ENCODE data around the gene PCP4.

PCP4 gene

DNA sequence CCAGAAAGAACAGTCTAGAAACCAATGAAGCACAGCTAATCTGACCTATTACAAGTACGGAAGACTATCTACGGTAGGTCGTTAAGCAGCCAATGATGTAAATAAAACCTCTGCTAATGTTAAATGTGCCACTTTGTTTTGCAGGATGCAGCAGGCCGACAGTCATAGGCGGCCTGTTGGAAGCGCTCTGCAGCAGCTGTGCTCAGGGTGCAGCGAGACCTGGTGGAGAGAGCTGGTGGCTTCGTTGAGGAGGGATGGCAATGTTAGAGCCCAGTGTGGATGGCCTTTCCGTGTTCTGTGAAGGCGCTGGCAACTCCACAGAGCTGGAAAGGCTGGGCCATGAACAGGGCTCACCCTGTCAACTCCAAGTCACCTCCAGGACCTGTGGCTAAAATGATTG, 87.3 kb downstream of the PCP4 start:
- no peak overlapping the region for H3K27ac ChIP-seq (ENCODE audit: low read depth, low read length)
- H3K4me3 ChIP-seq (ENCODE audit: low read depth, low read length) = no peak overlapping the region
- no peak overlapping the region for H3K9ac ChIP-seq (ENCODE audit: low read length)

DNA sequence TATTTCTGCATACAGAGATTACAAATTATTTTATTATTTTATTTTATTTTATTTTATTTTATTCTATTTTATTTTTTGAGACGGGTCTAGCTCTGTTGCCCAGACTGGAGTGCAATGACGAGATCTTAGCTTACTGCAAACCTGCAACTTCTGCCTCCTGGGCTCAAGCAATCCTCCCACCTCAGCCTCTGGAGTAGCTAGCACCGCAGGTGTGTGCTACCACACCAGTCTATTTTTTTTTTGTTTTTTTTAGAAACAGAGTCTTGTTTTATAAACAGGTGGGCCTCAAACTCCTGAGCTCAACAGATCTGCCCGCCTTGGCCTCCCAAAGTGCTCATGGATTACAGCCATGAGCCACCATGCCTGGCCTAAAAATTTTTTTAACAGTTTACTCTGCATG, 88.1 kb downstream of the PCP4 start:
- Histone ChIP-seq H3K4me3 (ENCODE audit: low read depth, low read length) (no peak overlapping the region), H3K9me3 (ENCODE audit: control insufficient read depth, insufficient read depth, low read depth, low read length) (peaks cover 11% of the 10 kb centered on the region), H3K4me1 (ENCODE audit: control insufficient read depth, insufficient read depth, low read length) (peaks cover 14% of the 10 kb centered on the region), H3K27ac (ENCODE audit: low read depth, low read length) (no peak overlapping the region), H3K36me3 (ENCODE audit: control insufficient read depth, insufficient read depth, low read length) (no peaks in the 10 kb centered on the region), H3K27me3 (ENCODE audit: control insufficient read depth, insufficient read depth, low read length) (peaks cover 7% of the 10 kb centered on the region), H3K9ac (ENCODE audit: low read length) (no peak overlapping the region)

More for the DNA sequence above, 87.3 kb downstream of the PCP4 start:
- Histone ChIP-seq H3K27me3 (ENCODE audit: control insufficient read depth, insufficient read depth, low read length) (peaks cover 12% of the 10 kb centered on the region), H3K9me3 (ENCODE audit: control insufficient read depth, insufficient read depth, low read depth, low read length) (peaks cover 6% of the 10 kb centered on the region; the same call in 1 of the 2 replicates), H3K4me1 (ENCODE audit: control insufficient read depth, insufficient read depth, low read length) (peaks cover 14% of the 10 kb centered on the region), H3K36me3 (ENCODE audit: control insufficient read depth, insufficient read depth, low read length) (no peaks in the 10 kb centered on the region)

DNA sequence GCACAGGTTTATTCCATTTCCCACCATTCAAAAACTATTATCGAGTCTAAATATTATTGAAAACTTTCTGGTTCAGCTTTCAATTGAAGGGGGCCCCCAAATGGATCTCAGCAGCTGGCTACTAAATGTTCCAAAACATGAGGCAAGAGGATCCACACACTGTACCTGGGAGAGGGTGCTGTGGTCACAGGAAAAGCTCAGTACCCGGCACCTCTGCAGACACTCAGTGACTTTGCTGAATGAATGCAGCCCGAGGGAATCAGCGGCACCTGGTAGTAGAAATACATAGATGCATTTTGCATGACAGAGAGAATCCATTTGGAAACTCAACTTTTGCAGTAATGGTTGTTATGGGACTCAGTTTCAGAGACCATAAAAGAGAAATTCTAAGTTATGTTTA, 89.3 kb downstream of the PCP4 start:
- peaks cover 17% of the 10 kb centered on the region for H3K9me3 ChIP-seq (ENCODE audit: control insufficient read depth, insufficient read depth, low read depth, low read length)
- H3K36me3 ChIP-seq (ENCODE audit: control insufficient read depth, insufficient read depth, low read length) = no peaks in the 10 kb centered on the region
- no peak overlapping the region for H3K4me3 ChIP-seq (ENCODE audit: low read depth, low read length)
- H3K9ac ChIP-seq (ENCODE audit: low read length) = no peak overlapping the region
- H3K4me1 ChIP-seq (ENCODE audit: control insufficient read depth, insufficient read depth, low read length) = peaks cover 6% of the 10 kb centered on the region
- no peak overlapping the region for H3K27ac ChIP-seq (ENCODE audit: low read depth, low read length)
- H3K27me3 ChIP-seq (ENCODE audit: control insufficient read depth, insufficient read depth, low read length) = no peaks in the 10 kb centered on the region

DNA sequence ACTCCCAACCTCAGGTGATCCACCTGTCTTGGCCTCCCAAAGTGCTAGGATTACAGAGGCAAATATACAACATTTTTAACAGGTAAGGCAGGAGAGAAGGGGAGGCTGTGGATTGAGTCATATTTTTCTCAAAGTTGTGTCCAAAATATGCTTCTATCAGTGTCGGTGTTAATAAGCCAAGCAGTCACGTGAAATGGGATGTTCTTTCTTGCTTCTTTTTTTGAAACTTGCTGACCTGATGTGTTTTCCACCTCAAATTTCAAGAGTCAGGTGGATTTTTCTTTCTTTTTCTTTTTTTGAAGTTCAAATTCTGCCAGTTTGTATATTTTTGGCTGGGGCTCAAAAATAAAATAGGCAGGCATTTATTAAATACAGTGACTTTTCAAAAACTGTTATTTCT, 91.5 kb downstream of the PCP4 start:
- Histone ChIP-seq H3K27ac (ENCODE audit: low read depth, low read length) (no peak overlapping the region), H3K27me3 (ENCODE audit: control insufficient read depth, insufficient read depth, low read length) (no peaks in the 10 kb centered on the region), H3K9ac (ENCODE audit: low read length) (no peak overlapping the region), H3K36me3 (ENCODE audit: control insufficient read depth, insufficient read depth, low read length) (no peaks in the 10 kb centered on the region), H3K4me1 (ENCODE audit: control insufficient read depth, insufficient read depth, low read length) (no peaks in the 10 kb centered on the region), H3K4me3 (ENCODE audit: low read depth, low read length) (no peak overlapping the region), H3K9me3 (ENCODE audit: control insufficient read depth, insufficient read depth, low read depth, low read length) (peaks cover 17% of the 10 kb centered on the region)

DNA sequence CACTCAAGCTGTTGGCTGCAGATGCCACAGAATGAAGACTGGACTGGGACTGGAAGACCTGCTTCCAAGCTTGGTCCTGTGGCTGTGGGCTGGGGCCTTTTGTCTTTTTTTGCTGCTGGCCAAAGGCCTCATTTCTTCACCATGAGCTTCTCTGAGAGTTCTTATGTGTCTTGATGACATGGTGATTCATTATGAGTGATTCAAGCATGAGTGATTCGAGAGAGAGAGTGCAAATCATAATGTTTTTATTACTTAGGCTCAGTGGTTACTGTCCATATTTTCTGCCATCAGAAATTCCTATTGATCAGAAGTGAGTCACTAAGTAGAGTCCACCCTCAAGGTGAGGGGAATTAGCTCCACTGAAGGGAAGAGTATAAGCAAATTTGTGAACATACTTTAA, 94.0 kb downstream of the PCP4 start:
- Histone ChIP-seq H3K36me3 (ENCODE audit: control insufficient read depth, insufficient read depth, low read length) (no peaks in the 10 kb centered on the region), H3K9me3 (ENCODE audit: control insufficient read depth, insufficient read depth, low read depth, low read length) (peaks cover 17% of the 10 kb centered on the region), H3K27ac (ENCODE audit: low read depth, low read length) (no peak overlapping the region), H3K27me3 (ENCODE audit: control insufficient read depth, insufficient read depth, low read length) (no peaks in the 10 kb centered on the region), H3K4me1 (ENCODE audit: control insufficient read depth, insufficient read depth, low read length) (no peaks in the 10 kb centered on the region), H3K4me3 (ENCODE audit: low read depth, low read length) (no peak overlapping the region), H3K9ac (ENCODE audit: low read length) (no peak overlapping the region)

DNA sequence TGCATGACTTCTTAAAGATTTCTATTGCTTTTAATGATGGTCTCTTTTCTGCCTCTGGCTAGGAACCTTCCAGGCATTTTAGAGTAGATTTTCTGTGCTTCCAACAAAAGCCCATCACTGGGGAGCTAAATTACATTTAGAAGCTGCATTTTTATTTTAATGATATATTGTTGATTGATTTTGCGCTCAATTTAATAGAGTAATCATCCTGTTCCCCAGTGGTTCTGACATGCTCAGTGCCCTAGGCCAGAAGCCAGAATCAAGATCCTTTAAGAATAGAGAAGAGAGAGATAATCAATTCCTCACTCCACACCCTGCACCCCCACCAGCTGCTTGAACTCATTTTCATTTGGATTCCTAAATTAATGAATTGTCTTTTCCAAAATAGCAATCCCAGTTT, 97.8 kb downstream of the PCP4 start:
- no peaks in the 10 kb centered on the region for H3K27me3 ChIP-seq (ENCODE audit: control insufficient read depth, insufficient read depth, low read length)
- H3K9me3 ChIP-seq (ENCODE audit: control insufficient read depth, insufficient read depth, low read depth, low read length) = peaks cover 16% of the 10 kb centered on the region
- no peak overlapping the region for H3K9ac ChIP-seq (ENCODE audit: low read length)
- H3K4me1 ChIP-seq (ENCODE audit: control insufficient read depth, insufficient read depth, low read length) = no peaks in the 10 kb centered on the region
- H3K36me3 ChIP-seq (ENCODE audit: control insufficient read depth, insufficient read depth, low read length) = no peaks in the 10 kb centered on the region
- no peak overlapping the region for H3K4me3 ChIP-seq (ENCODE audit: low read depth, low read length)
- no peak overlapping the region for H3K27ac ChIP-seq (ENCODE audit: low read depth, low read length)

DNA sequence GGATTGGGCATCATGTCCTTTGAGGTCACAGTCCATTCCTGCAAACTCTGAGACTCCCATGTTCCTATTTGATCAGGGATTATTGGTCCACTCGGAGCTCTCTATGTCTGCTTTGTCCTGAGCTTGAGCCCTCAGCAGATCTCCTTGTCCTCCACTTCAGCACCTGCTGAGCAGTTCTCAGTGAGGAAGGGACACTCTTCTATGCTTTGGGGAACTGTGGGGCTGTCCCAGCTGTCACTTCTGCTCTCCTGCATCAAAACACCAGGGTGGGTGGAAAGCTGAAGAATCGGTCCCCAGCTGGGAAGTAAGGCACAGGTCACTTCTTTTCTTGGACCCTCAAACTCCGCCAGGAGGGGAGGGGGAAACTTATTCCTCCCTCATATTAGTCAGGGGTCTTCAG, 99.5 kb downstream of the PCP4 start:
- peaks cover 8% of the 10 kb centered on the region for H3K9me3 ChIP-seq (ENCODE audit: control insufficient read depth, insufficient read depth, low read depth, low read length)
- H3K4me1 ChIP-seq (ENCODE audit: control insufficient read depth, insufficient read depth, low read length) = no peaks in the 10 kb centered on the region
- no peak overlapping the region for H3K9ac ChIP-seq (ENCODE audit: low read length)
- H3K27me3 ChIP-seq (ENCODE audit: control insufficient read depth, insufficient read depth, low read length) = no peaks in the 10 kb centered on the region
- no peak overlapping the region for H3K27ac ChIP-seq (ENCODE audit: low read depth, low read length)
- H3K36me3 ChIP-seq (ENCODE audit: control insufficient read depth, insufficient read depth, low read length) = no peaks in the 10 kb centered on the region
- H3K4me3 ChIP-seq (ENCODE audit: low read depth, low read length) = no peak overlapping the region

DNA sequence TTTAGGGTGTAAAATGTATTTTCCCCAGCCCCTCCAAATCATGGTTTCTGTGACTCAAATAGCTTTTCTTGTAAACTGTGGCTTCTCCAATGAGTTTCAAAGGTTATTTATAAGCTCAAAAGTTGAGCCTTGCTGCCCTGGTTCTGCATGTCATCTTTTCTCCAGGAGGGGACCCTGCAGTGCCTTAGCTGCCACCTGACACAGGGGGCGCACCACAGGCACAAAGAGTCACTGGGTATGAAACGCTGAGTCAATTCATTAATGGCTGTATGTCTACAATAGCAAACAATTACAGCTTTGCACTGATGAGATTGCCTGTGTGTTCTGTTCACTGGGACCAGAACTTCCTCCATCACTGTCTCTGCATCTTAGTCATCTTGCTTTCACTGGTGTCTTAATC, 100.8 kb downstream of the PCP4 start:
- H3K4me3 ChIP-seq (ENCODE audit: low read depth, low read length) = no peak overlapping the region
- H3K36me3 ChIP-seq (ENCODE audit: control insufficient read depth, insufficient read depth, low read length) = no peaks in the 10 kb centered on the region
- H3K9me3 ChIP-seq (ENCODE audit: control insufficient read depth, insufficient read depth, low read depth, low read length) = peaks cover 8% of the 10 kb centered on the region
- H3K27ac ChIP-seq (ENCODE audit: low read depth, low read length) = no peak overlapping the region
- no peaks in the 10 kb centered on the region for H3K27me3 ChIP-seq (ENCODE audit: control insufficient read depth, insufficient read depth, low read length)
- H3K4me1 ChIP-seq (ENCODE audit: control insufficient read depth, insufficient read depth, low read length) = no peaks in the 10 kb centered on the region
- H3K9ac ChIP-seq (ENCODE audit: low read length) = no peak overlapping the region

DNA sequence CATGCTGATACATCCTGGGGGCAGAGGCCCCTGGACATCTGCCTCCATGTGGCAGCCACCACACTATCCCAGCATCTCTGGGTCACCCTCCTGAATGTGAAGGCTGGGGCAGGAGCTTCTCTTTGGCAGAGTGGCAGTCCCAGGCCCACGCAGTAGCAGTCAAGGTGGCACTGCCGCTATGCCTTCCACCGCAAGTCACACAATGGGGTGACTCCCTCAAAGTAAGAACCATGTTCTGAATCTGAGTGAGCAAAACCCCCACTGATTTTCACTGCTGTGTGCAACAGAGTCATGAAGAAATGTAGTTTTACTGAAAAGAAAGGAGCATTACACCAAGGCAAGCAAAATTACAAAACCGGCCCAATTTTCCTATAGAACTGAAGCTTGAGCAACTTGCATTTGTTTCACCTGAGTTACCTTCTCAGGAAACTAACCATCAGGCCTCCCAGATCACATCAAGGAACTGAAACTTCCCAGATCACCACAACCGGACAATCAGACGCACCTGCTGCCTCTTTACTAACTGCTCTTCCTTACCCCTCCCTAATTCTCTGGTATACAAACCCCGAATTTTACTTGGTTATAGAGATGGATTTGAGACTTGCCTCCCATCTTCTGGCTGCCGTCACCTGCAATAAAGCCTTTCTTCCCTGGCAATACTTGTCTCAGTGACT, 102.6 kb downstream of the PCP4 start:
- peaks cover 8% of the 10 kb centered on the region for H3K9me3 ChIP-seq (ENCODE audit: control insufficient read depth, insufficient read depth, low read depth, low read length)
- H3K9ac ChIP-seq (ENCODE audit: low read length) = no peak overlapping the region
- peaks cover 4% of the 10 kb centered on the region; the same call in 1 of the 2 replicates for H3K27me3 ChIP-seq (ENCODE audit: control insufficient read depth, insufficient read depth, low read length)
- H3K36me3 ChIP-seq (ENCODE audit: control insufficient read depth, insufficient read depth, low read length) = no peaks in the 10 kb centered on the region
- H3K4me3 ChIP-seq (ENCODE audit: low read depth, low read length) = no peak overlapping the region
- no peaks in the 10 kb centered on the region for H3K4me1 ChIP-seq (ENCODE audit: control insufficient read depth, insufficient read depth, low read length)
- no peak overlapping the region for H3K27ac ChIP-seq (ENCODE audit: low read depth, low read length)

DNA sequence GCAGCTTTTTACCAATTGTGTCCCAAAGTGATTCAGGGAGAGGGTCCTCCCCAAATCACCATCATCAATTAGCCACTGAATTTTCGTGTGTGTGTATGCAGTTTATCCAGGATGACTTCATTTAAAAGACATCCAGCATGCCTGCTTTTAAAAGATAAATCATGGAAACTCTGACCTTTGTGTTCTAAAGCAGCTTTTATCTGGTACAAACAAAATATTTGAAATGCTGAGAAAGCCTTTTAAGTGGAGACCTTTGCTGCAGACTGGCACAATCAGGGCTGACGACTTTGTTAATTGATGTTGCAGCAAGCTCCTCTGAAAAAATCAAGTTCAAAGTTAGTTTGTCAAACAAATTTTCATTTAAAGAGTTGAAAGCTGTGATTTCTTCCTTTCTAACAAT, 104.7 kb downstream of the PCP4 start:
- no peak overlapping the region for H3K9ac ChIP-seq (ENCODE audit: low read length)
- H3K27ac ChIP-seq (ENCODE audit: low read depth, low read length) = no peak overlapping the region
- peaks cover 5% of the 10 kb centered on the region for H3K9me3 ChIP-seq (ENCODE audit: control insufficient read depth, insufficient read depth, low read depth, low read length)
- H3K36me3 ChIP-seq (ENCODE audit: control insufficient read depth, insufficient read depth, low read length) = no peaks in the 10 kb centered on the region
- H3K4me1 ChIP-seq (ENCODE audit: control insufficient read depth, insufficient read depth, low read length) = no peaks in the 10 kb centered on the region
- H3K4me3 ChIP-seq (ENCODE audit: low read depth, low read length) = no peak overlapping the region
- H3K27me3 ChIP-seq (ENCODE audit: control insufficient read depth, insufficient read depth, low read length) = peaks cover 8% of the 10 kb centered on the region; the same call in 1 of the 2 replicates

DNA sequence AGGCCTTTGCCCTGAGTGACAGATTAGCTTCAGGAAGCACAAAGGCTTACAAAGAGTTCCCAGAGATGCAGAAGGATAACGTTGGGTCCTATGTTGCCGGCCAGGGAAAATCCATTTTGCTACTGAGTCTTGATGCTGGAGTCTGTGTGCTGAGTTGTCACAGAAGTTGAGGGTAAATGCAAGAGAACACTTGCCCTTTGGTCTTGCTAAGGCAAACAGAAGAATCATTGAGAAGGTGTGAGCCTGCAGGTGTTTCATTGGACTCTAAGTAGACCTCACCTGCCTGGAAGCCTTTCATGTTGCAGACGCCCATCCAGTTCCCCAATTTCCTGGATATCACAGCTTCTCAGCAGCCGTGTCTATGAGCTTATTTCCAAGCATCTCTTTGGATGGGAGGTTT, 105.2 kb downstream of the PCP4 start:
- no peak overlapping the region for H3K4me3 ChIP-seq (ENCODE audit: low read depth, low read length)

More for the DNA sequence above, 105.2 kb downstream of the PCP4 start:
- no peak overlapping the region for H3K9ac ChIP-seq (ENCODE audit: low read length)
- peaks cover 8% of the 10 kb centered on the region; the same call in 1 of the 2 replicates for H3K27me3 ChIP-seq (ENCODE audit: control insufficient read depth, insufficient read depth, low read length)
- H3K9me3 ChIP-seq (ENCODE audit: control insufficient read depth, insufficient read depth, low read depth, low read length) = peaks cover 5% of the 10 kb centered on the region
- no peak overlapping the region for H3K27ac ChIP-seq (ENCODE audit: low read depth, low read length)
- H3K36me3 ChIP-seq (ENCODE audit: control insufficient read depth, insufficient read depth, low read length) = no peaks in the 10 kb centered on the region
- H3K4me1 ChIP-seq (ENCODE audit: control insufficient read depth, insufficient read depth, low read length) = no peaks in the 10 kb centered on the region

Data from HUES6 (cell line).